ENCODE results near the gene CFAP74. TPM values are rescaled to one million over a fixed set of nuclear protein-coding genes. Genes with fewer than 3 reads are reported as not detected.

Gene CFAP74
- total RNA-seq, 1 donor from 2014 or later, result not detected

GRCh38 chr1:2000432-2000831, 3.2 kb downstream of the CFAP74 start:
- H3K36me3 Mint-ChIP-seq (ENCODE audit: low read depth), result no peaks in the 10 kb centered on the region
- DNase-seq, result no peak
- peaks cover 2% of the 10 kb centered on the region for H3K4me1 Mint-ChIP-seq
- no peak for ATAC-seq (ENCODE audit: low read depth)
- intact Hi-C loops (cut with micrococcal nuclease), result no loop called here
- ChIA-PET CTCF (no interaction called here), POLR2A (no interaction called here)
- H3K27me3 Mint-ChIP-seq, result peaks cover 43% of the 10 kb centered on the region
- TF ChIP-seq, protein P1, sequence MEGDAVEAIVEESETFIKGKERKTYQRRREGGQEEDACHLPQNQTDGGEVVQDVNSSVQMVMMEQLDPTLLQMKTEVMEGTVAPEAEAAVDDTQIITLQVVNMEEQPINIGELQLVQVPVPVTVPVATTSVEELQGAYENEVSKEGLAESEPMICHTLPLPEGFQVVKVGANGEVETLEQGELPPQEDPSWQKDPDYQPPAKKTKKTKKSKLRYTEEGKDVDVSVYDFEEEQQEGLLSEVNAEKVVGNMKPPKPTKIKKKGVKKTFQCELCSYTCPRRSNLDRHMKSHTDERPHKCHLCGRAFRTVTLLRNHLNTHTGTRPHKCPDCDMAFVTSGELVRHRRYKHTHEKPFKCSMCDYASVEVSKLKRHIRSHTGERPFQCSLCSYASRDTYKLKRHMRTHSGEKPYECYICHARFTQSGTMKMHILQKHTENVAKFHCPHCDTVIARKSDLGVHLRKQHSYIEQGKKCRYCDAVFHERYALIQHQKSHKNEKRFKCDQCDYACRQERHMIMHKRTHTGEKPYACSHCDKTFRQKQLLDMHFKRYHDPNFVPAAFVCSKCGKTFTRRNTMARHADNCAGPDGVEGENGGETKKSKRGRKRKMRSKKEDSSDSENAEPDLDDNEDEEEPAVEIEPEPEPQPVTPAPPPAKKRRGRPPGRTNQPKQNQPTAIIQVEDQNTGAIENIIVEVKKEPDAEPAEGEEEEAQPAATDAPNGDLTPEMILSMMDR (IDR thresholded peaks at IDR 0.05), result no peak
- no peak overlapping the region for H3K27ac Mint-ChIP-seq
- H3K9me3 Mint-ChIP-seq, result no peaks in the 10 kb centered on the region
- no peak overlapping the region for H3K4me3 Mint-ChIP-seq

DNA sequence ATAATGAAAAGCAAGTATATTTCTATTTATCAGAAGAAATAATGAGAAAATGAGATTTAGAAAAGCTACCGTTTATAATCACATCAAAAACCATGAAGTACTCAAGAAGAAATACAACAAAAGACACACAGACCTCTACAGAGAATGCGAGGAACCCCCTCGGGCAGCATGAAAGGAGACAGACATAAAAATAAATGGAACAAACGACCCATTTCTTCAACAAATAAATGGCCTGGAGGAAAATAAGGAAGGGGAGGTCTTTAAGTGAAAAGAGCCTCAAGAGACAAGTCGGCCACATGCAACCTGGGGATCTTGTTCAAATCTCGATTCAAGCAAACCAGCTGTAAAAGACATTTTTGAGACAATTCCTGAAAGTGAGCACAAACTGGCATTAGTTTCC, 6.0 kb downstream of the CFAP74 start:
- no peak for DNase-seq
- TF ChIP-seq, protein P1 (IDR thresholded peaks at IDR 0.05), result no peak
- Mint-ChIP-seq H3K27ac (no peak overlapping the region), H3K36me3 (ENCODE audit: low read depth) (no peaks in the 10 kb centered on the region), H3K9me3 (no peaks in the 10 kb centered on the region), H3K4me3 (no peak overlapping the region), H3K27me3 (peaks cover 27% of the 10 kb centered on the region), H3K4me1 (peaks cover 2% of the 10 kb centered on the region)
- intact Hi-C loops (cut with micrococcal nuclease), result no loop called here
- ChIA-PET CTCF (no interaction called here), POLR2A (no interaction called here)
- ATAC-seq (ENCODE audit: low read depth), result no peak

DNA sequence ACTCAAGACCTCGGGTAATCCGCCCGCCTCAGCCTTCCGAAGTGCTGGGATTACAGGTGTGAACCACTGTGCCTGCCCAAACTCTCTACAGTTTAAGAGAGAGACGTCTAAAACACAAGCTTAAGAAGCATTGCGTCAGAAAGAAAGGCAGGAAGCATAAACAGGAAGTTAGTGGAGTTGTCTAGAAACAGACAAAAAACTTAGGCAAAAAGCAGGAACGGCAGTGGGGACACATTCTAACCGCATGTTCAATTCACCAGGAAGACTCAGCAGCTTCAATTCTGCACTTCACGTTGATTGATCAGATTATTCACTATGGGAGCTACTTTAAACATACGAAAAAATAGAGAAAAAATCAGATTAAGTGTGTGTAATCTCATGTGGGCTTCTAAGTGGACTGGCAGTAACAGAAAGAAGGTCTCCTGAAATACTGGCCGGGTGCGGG, 7.4 kb downstream of the CFAP74 start:
- Mint-ChIP-seq H3K4me3 (no peak overlapping the region), H3K27ac (no peak overlapping the region), H3K4me1 (peaks cover 2% of the 10 kb centered on the region), H3K36me3 (ENCODE audit: low read depth) (no peaks in the 10 kb centered on the region), H3K27me3 (peaks cover 20% of the 10 kb centered on the region), H3K9me3 (no peaks in the 10 kb centered on the region)
- ChIA-PET POLR2A (no interaction called here), CTCF (no interaction called here)
- TF ChIP-seq, protein P1 (IDR thresholded peaks at IDR 0.05), result no peak
- intact Hi-C loops (cut with micrococcal nuclease), result no loop called here
- no peak for DNase-seq
- ATAC-seq (ENCODE audit: low read depth), result no peak

DNA sequence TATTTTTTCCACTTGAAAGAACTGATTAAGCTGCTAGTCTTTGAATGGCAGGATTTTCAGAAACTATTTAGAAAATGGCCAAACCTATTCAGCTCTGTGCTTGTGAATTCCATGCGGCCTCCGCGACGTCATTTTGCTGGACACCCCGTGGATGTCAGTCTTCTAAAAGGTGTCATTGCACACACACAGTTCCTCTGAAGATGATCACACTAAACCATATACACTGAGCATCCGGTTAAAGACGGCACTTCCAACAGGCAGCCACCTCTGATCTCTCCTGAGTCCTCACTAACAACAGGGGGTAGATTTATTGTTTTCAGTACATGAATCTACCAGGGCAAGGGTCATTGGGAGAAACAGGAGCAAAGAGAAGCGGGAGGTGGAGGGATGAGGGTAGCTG, 9.1 kb downstream of the CFAP74 start:
- CTCF ChIA-PET, result no interaction called here
- POLR2A ChIA-PET, result no interaction called here
- Mint-ChIP-seq H3K27me3 (peaks cover 15% of the 10 kb centered on the region), H3K27ac (no peak overlapping the region), H3K4me3 (no peak overlapping the region), H3K4me1 (peaks cover 2% of the 10 kb centered on the region), H3K36me3 (ENCODE audit: low read depth) (no peaks in the 10 kb centered on the region), H3K9me3 (no peaks in the 10 kb centered on the region)
- DNase-seq (no peak), ATAC-seq (ENCODE audit: low read depth) (no peak)
- TF ChIP-seq, protein P1 (IDR thresholded peaks at IDR 0.05), result no peak
- intact Hi-C loops (cut with micrococcal nuclease), result no loop called here

DNA sequence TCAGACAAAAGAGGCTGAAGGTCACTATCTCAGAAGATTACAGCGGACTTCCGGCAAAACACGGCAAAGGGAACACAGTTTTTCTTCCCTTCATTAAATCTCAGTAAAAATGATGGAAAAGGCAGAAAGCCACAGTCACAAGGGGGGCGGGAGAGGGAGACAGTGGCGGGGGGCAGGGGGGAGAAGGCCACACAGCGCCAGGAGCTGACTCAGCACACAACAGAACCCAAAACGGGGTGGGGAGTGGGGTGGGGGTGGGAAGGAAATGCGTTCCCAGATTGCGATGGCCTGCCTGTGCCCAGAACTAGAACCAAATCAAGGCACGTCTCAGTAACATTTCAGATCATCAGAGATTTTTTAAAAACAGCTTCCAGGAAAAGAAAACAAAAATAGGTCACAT, 13.4 kb downstream of the CFAP74 start:
- no peak for DNase-seq
- TF ChIP-seq, protein P1 (IDR thresholded peaks at IDR 0.05), result no peak
- POLR2A ChIA-PET, result no interaction called here
- H3K36me3 Mint-ChIP-seq (ENCODE audit: low read depth), result no peaks in the 10 kb centered on the region
- peaks cover 11% of the 10 kb centered on the region for H3K27me3 Mint-ChIP-seq
- H3K4me3 Mint-ChIP-seq, result no peak overlapping the region
- CTCF ChIA-PET, result no interaction called here
- H3K9me3 Mint-ChIP-seq, result no peaks in the 10 kb centered on the region
- no peak for ATAC-seq (ENCODE audit: low read depth)
- no peaks in the 10 kb centered on the region for H3K4me1 Mint-ChIP-seq
- intact Hi-C loops (cut with micrococcal nuclease), result no loop called here
- no peak overlapping the region for H3K27ac Mint-ChIP-seq

Data from activated B cell treated with CpG ODN at 0.5 μM for 24 hours (primary cell).